ENCODE data around the gene ANKRD34A. TPM values are rescaled to one million over a fixed set of nuclear protein-coding genes. Genes with fewer than 3 reads are reported as not detected.

ANKRD34A gene
- total RNA-seq, 1 experiment from 2014 or later, result 0.50 TPM

DNA sequence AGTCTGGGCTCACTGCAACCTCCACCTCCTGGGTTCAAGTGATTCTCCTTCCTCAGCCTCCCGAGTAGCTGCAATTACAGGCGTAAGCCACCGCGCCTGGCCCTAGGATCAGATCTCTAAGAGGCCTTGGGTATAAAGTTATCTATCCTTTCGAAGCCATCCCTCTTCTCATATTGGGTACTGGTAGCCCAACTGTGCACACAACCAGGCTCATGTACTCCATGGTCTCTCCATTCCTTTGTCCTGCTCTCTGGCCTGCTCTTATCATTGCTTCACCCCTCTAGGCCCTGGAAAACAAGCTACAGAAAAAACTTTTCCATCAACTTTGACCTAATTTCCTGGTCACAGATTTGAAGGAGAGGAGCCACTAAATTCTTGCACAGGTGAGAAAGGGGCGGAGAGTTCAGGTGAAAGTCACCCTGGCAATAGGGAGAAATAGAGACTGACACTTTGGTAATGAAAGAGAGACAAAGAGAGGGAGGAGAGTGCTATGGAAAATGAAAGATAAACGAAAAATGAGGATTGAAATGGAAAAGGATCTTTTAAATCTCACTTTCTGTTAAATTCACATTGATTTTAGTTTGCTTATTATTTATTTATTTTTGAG lies 26.0 kb upstream of the ANKRD34A start:
- BruUV-seq (replicated peaks), result no TSS peak
- Histone ChIP-seq H3K4me2 (0 out of 2 replicates have a peak overlapping the region, but pooled peaks have one; percentile 91), H3K27me3 (ENCODE audit: insufficient read depth, low read depth) (no peaks in the 10 kb centered on the region), H3K9me3 (ENCODE audit: insufficient read depth, low read depth) (no peaks in the 10 kb centered on the region), H3K4me1 (replicated peaks; ENCODE audit: insufficient read depth) (peaks cover 54% of the 10 kb centered on the region), H3K36me3 (ENCODE audit: low read depth) (peaks cover 33% of the 10 kb centered on the region), H3K4me3 (no peak overlapping the region), H3F3A (ENCODE audit: insufficient read depth, low read depth) (peaks cover 71% of the 10 kb centered on the region), H4K20me1 (ENCODE audit: insufficient read depth) (peaks cover 33% of the 10 kb centered on the region), H2AFZ (no peak overlapping the region), H3K79me2 (ENCODE audit: low read depth) (peaks cover 30% of the 10 kb centered on the region), H3K27ac (peak overlapping the region; percentile 40), H3K9me2 (ENCODE audit: insufficient read depth) (no peaks in the 10 kb centered on the region)
- DNase-seq, result peak in 1 of 2 experiments; percentile 66
- ChIA-PET POLR2A (ENCODE audit: unreplicated experiment) (interaction anchor here (0.5 to 0.7 kb wide), 4 partner anchors 11 to 45 kb away, joined by 4 to 8 read pairs (median 6); no protein-coding TSS in a partner anchor), CTCF (interaction anchor here (0.7 kb wide), 1 partner anchor 37 kb away, joined by 4 read pairs; no protein-coding TSS in a partner anchor)
- TF ChIP-seq, protein P1, sequence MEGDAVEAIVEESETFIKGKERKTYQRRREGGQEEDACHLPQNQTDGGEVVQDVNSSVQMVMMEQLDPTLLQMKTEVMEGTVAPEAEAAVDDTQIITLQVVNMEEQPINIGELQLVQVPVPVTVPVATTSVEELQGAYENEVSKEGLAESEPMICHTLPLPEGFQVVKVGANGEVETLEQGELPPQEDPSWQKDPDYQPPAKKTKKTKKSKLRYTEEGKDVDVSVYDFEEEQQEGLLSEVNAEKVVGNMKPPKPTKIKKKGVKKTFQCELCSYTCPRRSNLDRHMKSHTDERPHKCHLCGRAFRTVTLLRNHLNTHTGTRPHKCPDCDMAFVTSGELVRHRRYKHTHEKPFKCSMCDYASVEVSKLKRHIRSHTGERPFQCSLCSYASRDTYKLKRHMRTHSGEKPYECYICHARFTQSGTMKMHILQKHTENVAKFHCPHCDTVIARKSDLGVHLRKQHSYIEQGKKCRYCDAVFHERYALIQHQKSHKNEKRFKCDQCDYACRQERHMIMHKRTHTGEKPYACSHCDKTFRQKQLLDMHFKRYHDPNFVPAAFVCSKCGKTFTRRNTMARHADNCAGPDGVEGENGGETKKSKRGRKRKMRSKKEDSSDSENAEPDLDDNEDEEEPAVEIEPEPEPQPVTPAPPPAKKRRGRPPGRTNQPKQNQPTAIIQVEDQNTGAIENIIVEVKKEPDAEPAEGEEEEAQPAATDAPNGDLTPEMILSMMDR (conservative IDR thresholded peaks at IDR 0.05), result no peak
- intact Hi-C loops (cut with micrococcal nuclease; ENCODE audit: unreplicated experiment), result no loop called here

DNA sequence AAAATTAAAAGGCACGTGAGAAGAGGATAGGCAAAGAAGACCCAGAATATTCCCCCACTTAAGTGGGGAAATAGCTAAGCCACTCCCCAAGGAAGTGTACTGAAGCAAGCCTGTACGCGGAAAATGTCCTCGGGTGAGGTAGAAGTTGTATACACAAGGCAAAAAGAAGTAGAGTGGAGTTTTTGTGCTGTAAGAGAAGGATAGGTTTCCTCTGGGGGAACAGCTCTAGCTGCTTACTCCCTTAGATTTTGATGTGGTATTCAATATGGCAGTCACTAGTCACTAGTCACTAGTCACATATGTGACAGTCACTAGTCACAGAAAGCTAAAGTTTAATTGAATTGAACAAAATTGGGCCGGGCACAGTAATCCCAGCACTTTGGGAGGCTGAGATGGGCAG lies 24.4 kb upstream of the ANKRD34A start:
- no TSS peak for BruUV-seq (replicated peaks)
- ChIA-PET POLR2A (ENCODE audit: unreplicated experiment) (interaction anchor here (0.6 kb wide), 1 partner anchor 50 kb away, joined by 5 read pairs; no protein-coding TSS in a partner anchor), CTCF (no interaction called here)
- H3K27ac ChIP-seq, result no peak overlapping the region
- H3K4me2 ChIP-seq, result no peak overlapping the region
- peaks cover 17% of the 10 kb centered on the region for H4K20me1 ChIP-seq (ENCODE audit: insufficient read depth)
- TF ChIP-seq, protein P1 (conservative IDR thresholded peaks at IDR 0.05), result no peak
- no peak for TF ChIP-seq EZH2 (IDR thresholded peaks at IDR 0.05; ENCODE audit: low read depth)
- no peak for DNase-seq
- H3K4me3 ChIP-seq, result no peak overlapping the region
- H3K27me3 ChIP-seq (ENCODE audit: insufficient read depth, low read depth), result no peaks in the 10 kb centered on the region
- H3K4me1 ChIP-seq (replicated peaks; ENCODE audit: insufficient read depth), result peaks cover 59% of the 10 kb centered on the region
- peaks cover 17% of the 10 kb centered on the region for H3K36me3 ChIP-seq (ENCODE audit: low read depth)
- intact Hi-C loops (cut with micrococcal nuclease; ENCODE audit: unreplicated experiment), result no loop called here
- no peaks in the 10 kb centered on the region for H3K9me3 ChIP-seq (ENCODE audit: insufficient read depth, low read depth)
- H2AFZ ChIP-seq, result no peak overlapping the region
- peaks cover 61% of the 10 kb centered on the region for H3F3A ChIP-seq (ENCODE audit: insufficient read depth, low read depth)
- no peaks in the 10 kb centered on the region for H3K9me2 ChIP-seq (ENCODE audit: insufficient read depth)
- peaks cover 14% of the 10 kb centered on the region for H3K79me2 ChIP-seq (ENCODE audit: low read depth)

GRCh38 chr1:145987926-145988325 lies 23.6 kb upstream of the ANKRD34A start:
- Histone ChIP-seq H3K4me1 (replicated peaks; ENCODE audit: insufficient read depth) (peaks cover 59% of the 10 kb centered on the region), H3K4me3 (no peak overlapping the region), H3K27me3 (ENCODE audit: insufficient read depth, low read depth) (no peaks in the 10 kb centered on the region), H4K20me1 (ENCODE audit: insufficient read depth) (peaks cover 9% of the 10 kb centered on the region; the same call in 1 of the 2 replicates), H3K9me3 (ENCODE audit: insufficient read depth, low read depth) (no peaks in the 10 kb centered on the region), H3F3A (ENCODE audit: insufficient read depth, low read depth) (peaks cover 52% of the 10 kb centered on the region), H3K36me3 (ENCODE audit: low read depth) (peaks cover 9% of the 10 kb centered on the region), H3K4me2 (no peak overlapping the region), H3K9me2 (ENCODE audit: insufficient read depth) (no peaks in the 10 kb centered on the region), H3K27ac (no peak overlapping the region), H2AFZ (no peak overlapping the region), H3K79me2 (ENCODE audit: low read depth) (peaks cover 6% of the 10 kb centered on the region)
- TF ChIP-seq EZH2 (IDR thresholded peaks at IDR 0.05; ENCODE audit: low read depth), result no peak
- TF ChIP-seq, protein P1 (conservative IDR thresholded peaks at IDR 0.05), result no peak
- ChIA-PET CTCF (interaction anchor here (0.7 kb wide), 1 partner anchor 232 kb away, joined by 4 read pairs; no protein-coding TSS in a partner anchor), POLR2A (ENCODE audit: unreplicated experiment) (no interaction called here)
- intact Hi-C loops (cut with micrococcal nuclease; ENCODE audit: unreplicated experiment), result no loop called here
- no TSS peak for BruUV-seq (replicated peaks)
- DNase-seq, result no peak

Data from PC-9 (cell line).